HG03558 (cell line): ENCODE measurements around the gene TSPAN9.

ENCODE experiments used
- ATAC-seq: cut with Tn5 transposase; IDR thresholded peaks from one replicate; pipeline ENCODE4 v1.9.1; 2021; ENCODE audit warnings: moderate number of reproducible peaks; ENCODE audit not compliant: unreplicated experiment; ENCODE audit errors: extremely low read depth

TSPAN9 gene

DNA sequence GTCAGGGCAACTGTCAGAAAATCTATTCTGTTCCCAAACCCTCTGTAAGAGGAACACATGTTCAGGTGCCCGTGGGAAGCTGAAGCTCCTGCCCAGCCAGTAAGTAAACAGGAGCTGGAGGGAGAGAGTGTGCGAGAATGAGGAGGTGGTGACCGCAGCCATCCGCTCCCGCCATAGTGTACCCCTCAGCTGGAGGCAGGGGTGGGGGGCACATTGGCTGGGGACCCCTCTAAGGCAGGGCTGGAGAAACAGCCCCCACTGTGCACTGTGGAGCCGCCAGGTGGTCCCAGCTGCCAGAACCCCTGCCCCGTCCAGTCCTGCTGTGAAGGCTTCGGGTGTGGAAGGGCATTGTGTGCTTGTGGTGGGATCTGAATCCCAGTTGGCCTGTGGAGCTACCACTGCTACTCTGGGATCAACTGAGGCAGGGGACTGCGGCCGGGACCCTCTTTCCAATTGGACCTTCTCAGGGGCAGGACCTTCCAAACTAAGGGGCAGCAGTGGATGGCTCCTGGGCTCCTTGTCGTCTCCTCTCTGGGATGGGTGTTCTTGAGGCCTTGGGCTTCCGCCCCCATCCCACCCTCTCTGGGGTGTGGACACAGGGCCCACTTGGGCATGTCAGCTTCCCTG lies 59.6 kb downstream of the TSPAN9 start:
- no peak for ATAC-seq

DNA sequence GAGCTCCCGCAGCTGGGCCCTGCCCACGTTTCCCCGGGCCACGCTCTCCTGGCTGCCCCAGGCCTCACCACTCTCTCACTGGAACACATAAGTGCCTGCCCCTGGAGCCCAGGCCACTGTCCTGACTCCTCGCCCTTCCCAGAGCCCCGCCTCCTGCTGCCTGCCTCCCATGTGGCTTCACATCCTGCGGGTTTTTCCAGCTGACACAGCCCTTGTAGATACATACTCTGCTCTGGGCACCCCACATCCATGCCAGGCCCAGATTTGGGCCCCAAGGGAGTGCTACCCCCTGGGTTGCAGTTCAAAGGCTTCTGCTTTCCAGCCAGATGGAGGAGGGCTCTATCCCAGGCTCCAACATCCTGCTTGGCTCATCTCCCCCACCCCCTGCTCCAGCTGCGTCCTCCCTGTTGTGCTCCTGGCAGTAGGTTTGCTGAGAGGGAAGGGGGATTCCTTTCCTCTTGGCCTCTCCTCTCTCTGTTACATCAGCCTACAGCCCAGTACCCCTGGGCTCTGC lies 60.1 kb downstream of the TSPAN9 start:
- no peak for ATAC-seq

DNA sequence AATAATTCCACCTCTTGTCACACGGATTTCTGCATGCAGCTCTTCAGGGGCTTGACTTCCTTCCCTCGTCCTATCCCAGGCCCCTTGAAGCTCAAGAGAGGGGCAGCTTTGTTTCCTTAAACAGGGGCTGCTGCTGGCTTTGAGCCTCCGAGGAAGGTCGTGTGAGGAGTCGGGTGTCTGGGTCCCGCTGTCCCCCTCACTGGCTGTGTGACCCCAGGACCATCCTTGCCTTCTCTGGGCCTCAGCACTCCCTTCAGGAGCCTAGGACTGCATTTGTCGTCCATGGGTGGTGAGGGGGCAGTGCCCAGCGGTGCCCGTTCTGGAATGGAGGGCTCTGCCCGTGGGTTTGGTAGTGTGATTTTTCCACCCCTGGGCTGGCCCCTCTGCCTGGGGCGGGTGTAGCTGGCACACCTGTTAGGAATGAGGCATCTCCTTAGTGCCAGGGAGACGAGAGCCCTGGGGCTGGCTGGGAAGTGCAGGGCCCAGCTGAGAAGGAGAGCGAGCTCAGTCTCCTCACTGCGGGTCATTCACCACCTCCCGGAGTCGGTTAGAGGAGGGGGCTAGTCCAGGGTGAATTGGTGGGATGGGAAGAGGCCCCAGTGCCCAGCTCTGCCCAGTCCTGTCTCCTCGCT lies 60.8 kb downstream of the TSPAN9 start:
- ATAC-seq, result no peak

DNA sequence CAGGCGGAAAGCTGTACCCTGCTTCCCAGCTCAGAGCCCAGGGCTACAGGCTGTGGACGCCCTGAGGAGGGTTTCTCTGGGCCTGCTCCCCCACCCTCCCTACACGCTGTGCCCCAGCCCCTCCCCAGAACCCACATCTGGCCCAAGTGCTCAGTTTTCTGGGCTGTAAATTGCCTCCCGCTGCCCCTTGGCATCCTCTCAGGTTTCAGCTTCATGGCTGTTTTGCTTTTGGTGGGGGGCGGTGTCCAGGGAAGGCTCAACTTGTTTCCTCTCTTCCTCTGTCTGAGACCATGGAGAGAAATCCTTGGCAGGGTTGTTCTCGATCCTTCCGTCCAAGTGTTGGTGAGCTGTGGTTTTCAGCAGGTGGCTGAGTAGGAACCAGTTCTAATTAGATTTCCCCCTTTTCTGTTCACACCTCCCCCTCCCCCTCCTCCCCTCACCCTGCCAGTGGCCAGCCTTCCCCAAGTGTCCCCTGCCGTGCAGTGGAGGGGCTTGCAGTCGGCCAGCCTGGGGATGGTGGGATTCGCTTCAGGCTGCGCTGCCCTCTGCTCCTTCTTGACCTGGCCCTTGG lies 61.8 kb downstream of the TSPAN9 start:
- no peak for ATAC-seq

DNA sequence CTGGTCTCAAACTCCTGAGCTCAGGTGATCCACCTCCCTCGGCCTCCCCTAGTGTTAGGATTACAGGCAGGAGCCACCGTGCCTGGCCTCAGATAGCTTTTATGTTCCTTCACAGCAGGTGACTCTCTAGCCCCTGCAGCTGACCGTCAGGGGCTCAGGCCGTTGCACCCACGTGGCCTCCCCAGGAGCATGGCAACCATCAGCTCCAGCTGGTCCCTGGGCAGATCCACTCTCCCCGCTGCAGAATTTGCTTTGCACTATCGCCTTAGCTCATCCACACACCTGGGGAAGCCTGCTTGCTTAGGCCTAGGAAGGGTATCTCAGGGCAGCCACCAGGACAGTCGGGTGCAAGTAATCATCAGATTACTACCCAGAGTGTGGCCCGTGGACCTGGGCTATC lies 62.6 kb downstream of the TSPAN9 start:
- no peak for ATAC-seq

DNA sequence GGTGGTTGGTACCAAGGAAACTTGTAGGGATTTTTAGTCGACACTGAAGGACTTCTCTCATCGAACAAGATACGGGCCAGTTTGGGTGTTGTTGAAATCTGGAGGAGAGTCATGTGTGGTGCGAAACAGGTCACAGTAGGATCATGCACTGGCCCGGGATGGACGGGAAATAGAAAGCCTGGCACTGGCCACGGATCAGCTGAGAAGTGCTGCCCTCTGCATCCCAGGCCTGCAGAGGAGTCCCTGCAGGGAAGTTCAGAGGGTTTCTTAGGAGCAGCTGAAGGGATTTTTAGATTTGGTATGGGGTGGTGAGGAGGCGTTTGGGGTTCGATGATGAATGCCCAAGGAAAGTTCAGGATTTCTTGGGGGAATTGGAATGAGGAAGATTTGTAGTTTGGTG lies 63.1 kb downstream of the TSPAN9 start:
- ATAC-seq, result no peak

DNA sequence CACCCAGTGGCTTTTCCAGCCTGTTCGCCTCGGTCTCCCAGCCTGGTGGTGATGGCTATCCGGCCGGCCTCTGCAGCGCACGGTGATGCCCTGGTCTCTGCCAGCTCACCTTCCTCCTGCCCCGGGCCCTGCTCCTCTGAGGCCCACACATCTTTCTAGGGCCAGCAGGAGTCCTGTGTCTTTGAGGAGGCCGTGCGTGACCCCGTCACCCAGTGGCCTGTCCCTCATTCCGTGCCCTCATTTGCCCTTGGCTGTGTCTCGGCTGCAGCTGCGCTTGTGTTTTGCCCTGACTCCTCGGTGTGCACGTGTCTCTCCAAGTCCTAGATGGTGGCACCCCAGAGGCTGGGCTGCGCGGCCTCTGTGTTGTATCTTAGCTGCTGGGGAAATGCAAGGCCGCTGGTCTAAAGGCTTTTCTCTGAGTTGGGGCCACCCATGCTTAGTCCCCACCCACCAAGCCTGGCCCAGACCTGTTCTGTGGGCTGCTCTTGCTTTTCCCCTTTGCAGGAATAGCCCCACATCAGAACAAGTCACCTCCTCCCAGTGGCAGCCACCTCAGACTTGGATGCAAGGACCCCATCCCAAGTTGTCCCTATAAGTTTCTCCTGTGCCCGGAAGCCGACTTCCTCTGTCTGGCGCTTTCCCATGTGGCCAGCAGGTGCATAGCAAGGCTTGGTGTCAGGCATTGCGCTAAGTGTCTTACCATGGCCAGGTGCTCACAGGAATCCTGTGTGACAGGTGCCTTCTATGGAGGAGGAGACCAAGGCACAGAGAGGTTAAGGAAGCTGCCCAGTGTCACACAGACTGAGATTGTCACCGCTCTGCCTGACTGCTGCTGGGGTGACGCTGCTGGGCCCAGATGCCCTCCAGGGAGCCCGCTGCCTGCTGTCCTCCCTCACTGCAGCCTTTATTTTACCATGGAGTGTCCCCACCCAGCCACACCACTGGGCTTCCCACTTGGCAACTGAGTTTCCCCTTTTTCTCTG lies 64.5 kb downstream of the TSPAN9 start:
- ATAC-seq, result no peak

DNA sequence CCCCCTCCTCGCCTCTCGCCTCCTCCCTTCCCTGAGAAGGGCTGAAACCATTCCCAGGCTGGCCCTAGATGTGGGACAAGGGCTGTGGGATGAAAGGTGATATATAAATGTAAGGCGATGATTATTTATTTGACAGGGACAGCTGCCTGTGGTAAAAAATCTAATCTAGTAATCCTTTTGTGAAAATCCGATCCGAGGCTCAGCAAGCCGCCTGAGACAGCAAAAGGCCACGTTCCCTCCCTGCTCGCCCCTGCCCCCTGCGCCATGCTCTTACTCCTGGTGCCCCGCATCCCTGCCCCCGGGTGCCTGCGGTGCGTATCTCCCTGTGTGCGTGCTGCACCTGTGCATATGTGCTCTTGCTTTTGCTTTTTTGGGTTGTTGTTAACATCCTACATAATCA lies 65.2 kb downstream of the TSPAN9 start:
- no peak for ATAC-seq

DNA sequence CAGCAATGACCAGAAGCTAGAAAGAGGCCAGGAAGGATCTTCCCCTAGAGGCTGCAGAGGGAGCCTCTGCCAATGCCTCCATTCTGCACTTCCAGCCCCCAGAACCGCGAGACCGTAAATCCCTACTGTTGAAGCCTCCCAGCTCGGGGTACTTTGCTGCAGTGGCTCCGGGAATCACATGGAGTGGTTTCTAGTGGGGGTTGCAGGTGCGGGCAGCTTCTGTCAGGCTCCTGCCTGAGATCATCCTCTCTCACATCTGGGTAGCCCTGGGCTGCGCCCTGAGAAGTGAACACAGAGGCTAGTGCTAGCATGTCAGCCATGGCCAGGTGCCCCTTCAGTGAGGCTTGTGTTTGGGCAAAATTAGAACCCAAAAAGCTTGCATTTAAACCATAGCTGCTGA lies 67.3 kb downstream of the TSPAN9 start:
- ATAC-seq, result no peak

DNA sequence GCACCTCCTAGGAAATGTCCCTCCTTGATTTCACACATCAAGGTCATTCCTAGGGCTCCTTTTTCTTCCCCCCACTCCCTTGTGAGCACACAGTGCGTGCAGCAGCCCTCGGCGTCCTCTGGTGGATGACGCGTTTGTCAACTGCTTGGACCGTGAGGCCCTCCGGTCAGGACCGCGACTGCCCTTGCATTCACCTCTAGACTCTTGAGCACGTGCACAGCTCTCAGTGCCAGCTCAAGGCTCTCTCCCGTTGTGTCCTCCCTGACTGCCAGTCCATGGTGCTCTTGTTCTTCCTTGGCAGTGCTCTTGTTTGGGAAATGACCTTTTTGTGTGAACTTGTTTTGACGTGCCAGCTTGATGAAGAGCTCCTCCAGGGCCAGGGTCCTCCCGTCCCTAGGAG lies 67.9 kb downstream of the TSPAN9 start:
- no peak for ATAC-seq

DNA sequence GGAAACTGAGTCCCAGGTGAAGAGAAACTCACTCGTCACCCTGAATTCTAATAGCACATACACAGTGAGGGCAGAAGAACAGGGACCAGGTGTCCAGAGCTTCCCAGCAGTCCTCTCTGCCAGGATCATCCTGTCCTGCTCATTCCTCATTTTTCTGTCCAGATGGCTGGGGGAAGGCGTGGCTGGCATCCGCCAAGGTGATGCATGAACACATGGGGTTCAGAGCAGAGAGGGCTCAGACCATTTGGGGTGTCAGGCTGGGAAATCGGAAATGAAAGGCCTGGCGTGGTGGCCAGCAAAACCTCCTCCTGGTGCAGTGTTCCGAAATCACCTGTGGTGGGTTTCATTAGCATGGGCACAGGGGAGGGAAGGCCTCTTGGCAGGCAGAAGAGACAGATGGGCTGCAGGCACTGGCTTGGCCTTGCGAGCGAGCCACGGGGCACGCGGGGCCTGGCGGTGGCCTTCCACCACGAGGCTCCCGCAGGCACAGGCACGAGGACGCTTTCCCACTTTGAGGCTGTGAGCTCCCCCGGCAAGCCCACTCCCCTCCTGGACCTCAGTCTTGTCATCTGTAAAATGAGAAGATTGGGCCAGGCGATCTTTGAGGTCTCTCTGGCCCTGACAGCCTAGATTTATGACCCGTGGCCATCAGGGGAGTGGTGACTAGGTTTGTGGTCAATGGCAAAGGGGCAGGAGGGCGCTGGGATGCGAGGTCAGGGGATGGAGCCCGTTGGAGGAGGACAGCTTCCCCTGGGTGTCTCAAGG lies 68.5 kb downstream of the TSPAN9 start:
- ATAC-seq, result no peak

DNA sequence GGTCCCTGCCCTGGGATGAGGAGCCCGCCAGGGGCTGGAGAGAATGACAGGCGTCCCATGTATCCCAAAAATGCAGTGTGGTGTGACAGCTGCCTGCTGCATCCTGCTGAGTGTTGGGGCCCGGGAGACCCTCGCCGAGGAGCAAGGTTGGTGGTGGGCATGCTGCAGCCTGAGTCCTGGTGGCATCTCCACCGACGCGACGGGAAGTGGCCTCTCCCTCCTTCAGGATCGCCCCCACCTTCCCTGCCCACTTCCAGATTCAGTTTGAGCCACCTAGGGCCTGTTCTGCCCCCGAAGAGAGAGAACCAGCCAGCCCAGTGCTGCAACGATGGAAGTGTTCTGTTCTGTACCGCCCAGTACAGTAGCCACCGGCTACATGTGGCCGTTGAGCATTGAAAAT lies 70.1 kb downstream of the TSPAN9 start:
- no peak for ATAC-seq

DNA sequence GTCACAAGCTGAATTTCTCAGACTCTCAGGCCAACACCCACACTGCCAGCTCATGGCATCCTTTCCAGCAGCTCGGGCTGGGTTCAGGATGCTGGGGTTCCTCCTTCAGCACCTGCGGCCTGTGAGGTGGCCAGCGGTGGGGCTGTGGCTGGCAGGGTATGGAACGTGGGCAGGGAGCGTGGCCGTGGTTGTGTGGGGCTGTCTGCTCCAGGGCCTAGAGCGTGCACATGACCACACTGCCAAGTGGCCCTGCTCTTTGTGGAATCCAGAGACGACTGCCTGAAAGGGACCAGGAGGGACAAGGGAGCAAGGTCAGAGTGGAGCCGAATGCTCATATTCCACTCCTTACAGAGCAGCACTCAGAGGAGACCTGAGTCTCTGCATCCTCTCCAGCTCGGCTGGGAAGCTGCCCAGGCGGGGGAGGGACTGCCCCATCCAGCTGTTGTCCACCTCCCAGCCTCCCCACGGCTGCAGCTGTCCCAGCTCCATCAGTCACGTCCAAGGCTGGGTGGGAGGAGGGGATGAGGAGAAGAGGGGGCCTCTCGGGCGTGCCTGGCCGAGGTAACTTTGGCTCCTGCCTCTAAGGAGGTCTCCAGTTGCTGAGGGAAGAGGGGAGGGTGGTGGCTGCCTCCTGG lies 71.3 kb downstream of the TSPAN9 start:
- ATAC-seq, result no peak

DNA sequence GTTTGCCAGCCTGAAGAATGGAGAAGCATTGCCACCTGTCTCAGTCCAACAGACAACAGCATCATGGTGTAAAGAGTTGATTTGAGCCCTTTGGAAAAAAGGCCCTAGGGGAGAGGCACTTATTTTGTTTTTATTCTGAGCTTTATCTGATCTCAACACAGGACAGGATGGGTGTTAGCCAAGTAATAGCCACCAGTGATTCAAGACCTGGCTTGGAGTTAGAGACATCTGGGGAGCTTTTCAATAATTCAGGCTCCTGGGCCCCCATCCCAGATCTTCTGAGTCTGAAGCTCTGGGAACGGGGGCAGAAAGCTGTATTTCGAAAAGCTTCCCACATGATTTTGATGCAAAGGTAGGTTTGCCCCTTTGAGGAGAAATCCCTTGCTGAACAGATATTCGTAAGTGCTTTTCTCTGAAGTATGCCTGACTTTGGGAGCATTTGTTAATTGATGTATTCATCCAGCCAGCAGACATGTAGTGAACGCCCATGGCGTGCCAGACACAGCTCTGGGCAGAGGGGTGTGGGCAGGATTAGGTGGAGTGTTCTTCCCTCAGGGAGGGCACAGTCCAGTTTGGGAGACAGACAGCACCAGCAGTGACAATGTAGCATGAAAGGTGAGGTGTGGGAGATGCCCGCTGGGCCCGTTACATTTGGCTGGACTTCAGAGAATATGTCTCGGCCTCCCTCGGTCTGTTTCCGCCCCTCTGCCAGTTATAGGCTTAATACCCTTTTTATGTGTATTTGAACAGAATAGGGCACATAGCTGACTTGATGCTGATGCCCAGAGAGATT lies 72.5 kb downstream of the TSPAN9 start:
- no peak for ATAC-seq

DNA sequence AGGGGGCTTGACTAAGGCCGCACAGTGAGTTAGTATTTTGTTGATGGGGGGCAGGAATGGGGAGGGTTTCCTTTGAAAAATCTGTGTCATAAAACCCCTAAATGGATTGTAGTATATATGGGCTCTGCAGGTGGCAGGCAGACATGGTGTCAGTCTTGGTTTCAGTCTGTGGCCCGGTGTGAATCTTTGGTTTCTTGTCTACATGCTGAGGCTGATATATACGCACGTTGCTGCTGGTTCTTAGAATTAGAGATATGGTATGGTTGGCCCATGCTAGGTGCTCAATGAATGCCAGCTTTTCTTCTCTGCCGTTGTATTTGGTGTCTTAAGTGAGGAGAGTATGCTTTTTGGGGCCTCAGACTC lies 73.1 kb downstream of the TSPAN9 start:
- no peak for ATAC-seq

DNA sequence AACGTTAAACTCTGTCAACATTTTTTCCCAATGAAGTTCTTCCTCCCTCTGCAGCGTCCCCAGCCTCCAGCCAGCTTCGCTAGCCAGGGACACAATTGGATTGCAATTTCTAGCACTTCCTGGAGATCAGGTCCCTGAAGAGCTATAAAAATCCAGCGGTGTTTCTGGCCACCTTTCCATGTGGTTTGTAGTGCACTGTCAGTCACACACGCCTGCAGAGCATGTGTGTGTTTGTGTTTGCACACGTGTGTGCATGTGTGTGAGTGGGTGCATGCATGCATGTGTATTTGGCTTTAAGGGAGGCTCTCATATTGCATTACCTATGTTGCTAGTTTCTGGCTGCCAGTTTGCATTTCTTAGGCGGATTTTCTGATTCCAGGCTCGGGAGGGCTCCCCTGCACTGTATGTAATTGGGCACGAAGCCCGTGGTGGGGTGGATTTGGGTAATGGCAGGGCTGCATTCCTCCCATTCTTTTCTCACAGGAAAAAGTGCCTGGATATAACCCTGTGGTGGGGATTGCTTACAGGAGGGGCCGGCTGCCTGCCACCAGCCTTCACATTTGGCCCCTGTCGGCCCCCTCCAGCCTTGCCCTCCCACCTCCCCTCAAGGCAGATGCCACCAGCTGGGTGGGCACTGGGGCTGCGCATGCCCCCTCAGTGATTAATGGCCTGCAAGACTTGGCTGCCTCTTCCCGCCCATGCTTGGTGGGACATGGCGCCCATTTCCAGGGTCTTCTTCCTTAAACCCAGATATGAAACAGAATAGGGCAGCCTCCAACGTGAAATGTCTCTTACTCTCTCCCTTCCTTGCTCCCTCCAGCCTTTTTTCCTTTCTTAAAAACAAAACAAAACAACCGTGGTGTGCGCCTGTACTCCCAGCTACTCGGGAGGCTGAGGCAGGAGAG lies 74.0 kb downstream of the TSPAN9 start:
- no peak for ATAC-seq

DNA sequence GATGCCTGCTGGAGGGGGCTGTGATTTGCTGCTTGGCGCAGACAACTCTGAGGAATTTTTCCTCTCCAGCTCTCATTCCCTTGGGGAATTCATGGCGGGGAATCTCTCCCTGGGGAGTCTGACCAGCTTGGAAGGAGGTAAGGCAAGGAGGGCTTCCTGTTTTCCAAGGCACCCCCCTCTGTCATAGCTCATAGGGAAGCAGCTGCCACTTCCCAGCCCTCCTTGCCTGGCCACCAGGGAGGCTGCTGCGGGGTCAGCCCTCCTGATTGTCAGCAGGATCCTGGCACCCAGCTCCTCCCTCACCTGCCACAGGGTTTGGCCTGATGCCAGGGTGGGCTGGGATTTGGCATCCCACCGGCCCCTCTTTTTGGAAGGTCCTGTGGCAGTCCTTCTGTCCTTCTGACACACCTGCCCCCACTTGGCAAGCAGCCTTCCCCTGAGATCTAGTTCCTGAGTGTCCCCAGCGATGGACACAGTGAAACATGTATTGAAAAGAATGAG lies 74.9 kb downstream of the TSPAN9 start:
- no peak for ATAC-seq

DNA sequence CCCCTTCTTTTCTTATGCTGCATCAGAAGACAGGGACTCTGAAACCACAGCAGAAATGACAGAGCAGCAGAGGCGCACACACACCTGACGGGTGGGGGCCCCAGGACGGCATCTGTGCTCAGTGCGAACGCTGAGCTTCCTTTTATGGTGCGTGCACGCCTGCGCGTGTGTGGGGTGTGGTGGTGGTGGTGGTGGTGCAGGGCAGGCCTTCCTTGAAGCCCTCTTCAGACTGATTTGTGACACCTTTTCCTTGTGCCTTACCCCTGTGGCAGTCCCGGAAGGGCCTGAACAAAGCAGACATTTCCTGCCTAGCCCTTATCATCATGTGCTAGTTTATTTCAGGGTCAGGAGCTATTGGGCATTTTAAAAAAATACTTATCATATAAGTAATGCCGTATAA lies 75.7 kb downstream of the TSPAN9 start:
- ATAC-seq, result no peak
